NCI-H345 treated with DMSO at 0.1 percent for 48 hours (cell line): ENCODE results near the gene MYF5.

Source experiments
- DNase-seq: peaks from one replicate; lab custom pipeline; 2025; ENCODE audit not compliant: unreplicated experiment; lab: John Stamatoyannopoulos, UW

The MYF5 gene

GRCh38 chr12:80707126-80707829 lies 9.4 kb upstream of the MYF5 start, which contains the start of gene MYF6:
TSS of gene MYF6 (plus strand) at chr12:80707634. CDS start at chr12:80707720, 86 bp downstream.
- DNase-seq = no peak

- DNase-seq = no peak
Measured at GRCh38 chr12:80707830-80708258, 8.9 kb upstream of the MYF5 start.

- DNase-seq = no peak
Measured at GRCh38 chr12:80708259-80708974, 8.3 kb upstream of the MYF5 start.

- no peak for DNase-seq
Measured at GRCh38 chr12:80708975-80709328, 7.8 kb upstream of the MYF5 start.

- DNase-seq = no peak
Measured at GRCh38 chr12:80709811-80710726, 6.6 kb upstream of the MYF5 start.

GRCh38 chr12:80710727-80711449 lies 5.8 kb upstream of the MYF5 start:
- DNase-seq = no peak

- DNase-seq = no peak
Measured at GRCh38 chr12:80711866-80712265, 4.8 kb upstream of the MYF5 start.

- DNase-seq = no peak
Measured at GRCh38 chr12:80712866-80713265, 3.8 kb upstream of the MYF5 start.

GRCh38 chr12:80713419-80713818 lies 3.3 kb upstream of the MYF5 start:
- DNase-seq = no peak

- DNase-seq = no peak
Measured at GRCh38 chr12:80714055-80714454, 2.7 kb upstream of the MYF5 start.

GRCh38 chr12:80714846-80715245 lies 1.9 kb upstream of the MYF5 start:
- no peak for DNase-seq

- DNase-seq = no peak
Measured at GRCh38 chr12:80715713-80716249, 931 bp upstream of the MYF5 start.

- DNase-seq = no peak
Measured at GRCh38 chr12:80717856-80718255, 1.1 kb downstream of the MYF5 start.

- DNase-seq = no peak
Measured at GRCh38 chr12:80720516-80720915, 3.8 kb downstream of the MYF5 start.

- DNase-seq = no peak
Measured at GRCh38 chr12:80721326-80721725, 4.6 kb downstream of the MYF5 start.

GRCh38 chr12:80745851-80746505 lies 29.3 kb downstream of the MYF5 start:
- no peak for DNase-seq

- no peak for DNase-seq
Measured at GRCh38 chr12:80747800-80748199, 31.1 kb downstream of the MYF5 start.

GRCh38 chr12:80749456-80749855 lies 32.7 kb downstream of the MYF5 start:
- no peak for DNase-seq

- DNase-seq = no peak
Measured at GRCh38 chr12:80752464-80752863, 35.8 kb downstream of the MYF5 start.

- DNase-seq = no peak
Measured at GRCh38 chr12:80754274-80754673, 37.6 kb downstream of the MYF5 start.
